GM11168 (cell line): ENCODE data around the gene LCA5L.
"Not testable (repeated sequence)": the region's sequence is repeated elsewhere in the genome, so short reads cannot be mapped to it uniquely, and the experiment has no call there.

Source experiments
- in situ Hi-C: fragments of 300-500 bp; cut with MboI; formaldehyde crosslinking; loops from one replicate; pipeline ENCODE4 v1.12.0; 2022; ENCODE audit warnings: low sequenced_read_pairs; ENCODE audit not compliant: unreplicated experiment

Gene LCA5L

DNA sequence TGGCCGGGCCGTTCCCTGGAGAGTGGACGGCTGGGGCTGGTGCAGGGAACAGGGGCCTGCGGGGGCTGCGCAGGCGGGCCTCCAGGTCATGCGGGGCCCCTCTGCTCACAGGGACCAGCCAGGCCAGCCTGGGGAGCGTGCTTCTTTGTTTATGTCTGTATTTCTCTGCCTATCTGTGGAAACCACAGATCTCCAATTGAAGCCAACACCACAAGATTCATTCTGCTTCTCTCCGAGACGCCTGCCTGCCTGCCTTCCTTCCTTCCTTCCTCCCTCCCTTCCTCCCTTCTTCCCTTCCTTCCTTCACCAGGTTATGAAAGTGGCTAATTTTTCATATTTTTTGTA is 56.8 kb downstream of the LCA5L start:
- in situ Hi-C loops: no loop called here

DNA sequence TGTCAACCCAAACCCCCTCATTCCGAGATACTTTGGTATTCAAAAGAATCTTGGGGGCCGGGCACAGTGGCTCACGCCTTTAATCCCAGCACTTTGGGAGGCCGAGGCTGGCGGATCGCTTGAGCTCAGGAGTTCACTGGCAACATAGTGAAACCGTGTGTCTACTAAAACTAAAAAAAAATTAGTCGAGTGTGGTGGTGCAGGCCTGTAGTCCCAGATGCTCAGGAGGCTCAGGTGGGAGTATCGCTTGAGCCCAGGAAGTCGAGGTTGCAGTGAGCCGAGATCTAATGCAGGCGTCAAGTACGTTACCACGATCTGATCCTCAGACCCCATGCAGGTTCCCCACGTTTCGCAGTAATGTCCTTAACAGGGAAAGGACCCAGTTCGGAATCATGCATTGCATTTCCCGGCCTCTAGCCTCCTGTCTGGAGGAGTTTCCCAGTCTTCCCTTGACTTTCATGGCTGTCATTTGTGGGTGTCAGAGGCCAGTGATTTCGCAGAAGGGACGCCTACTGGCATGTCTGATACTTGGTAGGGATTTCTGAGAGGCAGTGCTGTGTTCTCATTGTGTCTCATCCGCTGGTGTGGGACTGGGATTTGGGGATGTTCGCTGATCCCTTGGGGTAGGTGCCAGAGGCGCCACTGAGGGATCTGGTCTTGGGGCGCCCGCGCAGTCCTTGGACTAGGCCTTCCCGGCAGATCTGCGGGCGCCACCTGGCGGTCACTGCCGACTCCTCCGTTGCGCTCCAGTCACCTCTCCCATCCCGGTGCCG is 57.4 kb downstream of the LCA5L start:
- in situ Hi-C loops: no loop called here

DNA sequence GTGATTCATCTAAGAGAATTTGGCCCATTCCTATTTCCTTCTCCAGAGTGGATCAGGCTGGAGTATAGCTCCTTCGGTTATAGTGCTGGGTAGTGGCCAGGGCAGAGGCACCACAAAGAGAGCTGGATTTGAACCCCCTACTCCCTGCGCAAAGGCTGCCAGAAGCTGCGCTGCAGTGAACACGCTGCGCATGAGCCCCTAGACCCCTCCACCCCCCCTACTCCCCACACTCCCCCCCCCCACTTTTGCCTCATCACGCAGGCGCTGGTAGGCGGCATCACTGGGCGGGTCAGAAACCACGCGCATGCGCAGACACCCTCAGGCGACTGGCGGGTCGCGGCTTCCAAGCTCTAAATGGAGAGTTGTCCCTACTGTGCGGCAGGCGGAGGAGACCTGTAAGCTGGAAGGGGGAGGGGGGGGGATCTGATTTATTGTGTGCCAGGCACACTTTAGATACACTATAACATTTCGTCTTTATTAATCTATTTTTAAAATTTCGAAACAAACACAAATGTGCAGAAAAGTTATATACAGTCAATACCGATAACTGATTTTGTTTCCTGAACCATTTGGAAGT is 58.0 kb downstream of the LCA5L start:
- in situ Hi-C loops: no loop called here

DNA sequence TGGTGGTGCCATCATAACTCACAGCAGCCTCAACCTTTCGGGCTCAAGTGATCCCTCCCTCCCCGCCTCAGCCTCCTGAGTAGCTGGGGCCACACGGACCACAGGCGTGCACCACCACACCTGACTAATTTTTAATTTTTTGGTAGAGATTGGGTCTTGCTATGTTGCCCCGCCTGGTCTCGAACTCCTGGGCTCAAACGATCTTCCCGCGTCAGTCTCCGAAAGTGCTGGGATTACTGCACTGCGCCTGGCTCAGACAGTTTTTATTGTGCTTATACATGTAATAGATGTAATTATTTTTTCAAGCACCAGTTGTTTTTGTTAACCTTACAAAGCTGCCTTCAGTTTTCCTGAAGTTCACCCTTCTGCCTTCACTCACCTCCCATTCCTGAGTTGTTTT is 58.7 kb downstream of the LCA5L start:
- in situ Hi-C loops: no loop called here

DNA sequence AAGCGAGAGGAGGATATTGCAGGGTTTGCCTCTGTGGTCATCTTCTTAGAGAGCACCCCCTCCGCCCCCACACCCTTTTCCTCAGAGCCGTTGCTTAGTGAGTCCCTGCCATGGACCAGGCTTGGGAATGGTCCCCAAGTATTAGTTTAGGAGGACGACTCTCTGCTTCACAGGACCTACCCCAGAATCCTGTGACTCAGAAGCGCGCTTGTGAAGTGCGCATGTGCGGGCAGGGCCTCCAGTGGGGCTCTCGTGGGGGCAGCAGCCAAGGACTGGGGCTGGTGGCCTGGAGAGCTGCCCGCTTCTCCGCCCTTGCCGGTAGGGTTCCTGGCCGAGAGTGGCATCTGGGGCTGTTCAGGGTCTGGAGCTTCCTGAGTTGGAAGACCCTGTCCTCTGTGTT is 59.4 kb downstream of the LCA5L start:
- in situ Hi-C loops: no loop called here

DNA sequence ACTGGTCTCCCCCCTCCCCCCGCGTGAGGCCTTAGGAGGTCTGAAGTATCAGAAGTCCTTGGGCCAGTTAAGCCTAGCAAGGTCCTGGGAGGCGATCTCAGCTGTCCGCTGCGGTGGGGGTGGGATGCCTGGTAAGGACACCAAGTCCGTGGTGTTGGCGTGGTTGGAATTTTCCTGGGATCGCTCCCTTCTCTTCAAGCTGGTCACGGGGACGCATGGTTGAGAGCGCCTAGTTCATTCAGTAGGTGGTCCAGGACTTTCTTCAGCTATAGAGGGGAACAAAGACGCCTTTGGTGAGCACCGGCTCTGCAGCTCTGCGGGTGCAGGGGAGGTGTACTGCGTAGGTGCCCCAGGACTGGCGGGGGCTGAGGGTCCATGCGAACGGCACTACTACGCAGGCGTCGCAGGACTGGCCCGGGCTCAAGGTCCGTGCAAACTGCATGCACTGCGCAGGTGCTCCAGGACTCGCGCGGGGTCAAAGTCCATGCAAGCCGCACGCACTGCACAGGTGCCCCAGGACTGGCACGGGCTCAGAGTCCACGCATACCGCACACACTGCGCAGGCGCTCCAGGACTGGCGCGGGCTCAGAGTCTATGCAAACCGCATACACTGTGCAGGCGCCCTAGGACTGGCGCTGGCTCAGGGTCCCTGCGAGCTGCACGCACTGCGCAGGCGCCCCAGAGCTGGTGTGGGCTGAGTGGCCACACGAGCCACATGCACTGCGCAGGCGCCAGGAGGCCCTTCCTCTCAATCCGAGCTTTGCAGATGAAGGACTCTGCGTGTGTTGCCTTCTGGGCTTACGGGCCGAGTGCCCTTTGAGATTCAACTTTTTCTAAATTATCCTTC is 60.1 kb downstream of the LCA5L start:
- in situ Hi-C loops: no loop called here

DNA sequence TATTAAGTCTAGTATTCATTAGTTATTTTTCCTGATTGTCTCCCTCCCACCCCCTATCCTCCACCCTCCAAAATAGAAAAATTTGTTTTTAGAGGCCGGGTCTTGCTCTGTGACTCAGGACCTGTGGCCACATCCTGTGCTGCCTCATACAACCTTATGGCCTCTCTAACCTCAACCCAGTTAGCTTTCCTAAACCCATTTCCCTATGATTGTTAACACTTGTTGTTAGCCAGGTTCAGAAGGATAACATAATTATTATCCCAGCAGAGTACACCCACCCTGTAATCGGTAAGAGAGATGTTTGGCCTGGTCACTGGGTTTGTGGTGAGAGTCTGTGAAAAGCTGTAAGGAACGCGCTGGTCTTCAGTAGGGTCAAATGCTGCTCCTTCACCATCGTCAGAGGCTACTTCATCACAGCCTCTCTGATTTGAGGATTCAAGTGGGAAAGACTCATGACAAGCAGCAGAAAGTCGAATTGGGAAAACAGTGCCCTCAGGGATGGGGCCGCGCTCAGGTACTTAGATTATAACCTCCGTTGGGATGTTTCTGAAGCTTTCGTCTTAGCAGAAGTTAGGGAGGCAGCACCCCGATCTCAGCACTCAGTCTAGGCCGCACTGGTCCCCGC is 60.8 kb downstream of the LCA5L start:
- in situ Hi-C loops: no loop called here

DNA sequence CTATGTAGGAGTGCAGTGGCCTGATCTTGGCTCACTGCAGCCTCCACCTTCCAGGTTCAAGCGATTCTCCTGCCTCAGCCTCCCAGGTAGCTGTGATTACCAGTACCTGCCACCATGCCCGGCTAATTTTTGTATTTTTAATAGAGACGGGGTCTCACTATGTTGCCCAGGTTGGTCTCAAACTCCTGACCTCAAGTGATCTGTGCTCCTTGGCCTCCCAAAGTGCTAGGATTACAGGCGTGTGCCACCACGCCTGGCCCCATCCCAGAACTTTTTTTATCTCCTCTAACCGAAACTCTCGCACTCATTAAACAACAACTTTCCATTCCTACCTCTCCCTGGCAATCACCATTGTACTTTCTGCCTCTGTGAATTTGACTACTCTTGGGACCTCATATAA is 63.5 kb downstream of the LCA5L start:
- in situ Hi-C loops: not testable (repeated sequence)

DNA sequence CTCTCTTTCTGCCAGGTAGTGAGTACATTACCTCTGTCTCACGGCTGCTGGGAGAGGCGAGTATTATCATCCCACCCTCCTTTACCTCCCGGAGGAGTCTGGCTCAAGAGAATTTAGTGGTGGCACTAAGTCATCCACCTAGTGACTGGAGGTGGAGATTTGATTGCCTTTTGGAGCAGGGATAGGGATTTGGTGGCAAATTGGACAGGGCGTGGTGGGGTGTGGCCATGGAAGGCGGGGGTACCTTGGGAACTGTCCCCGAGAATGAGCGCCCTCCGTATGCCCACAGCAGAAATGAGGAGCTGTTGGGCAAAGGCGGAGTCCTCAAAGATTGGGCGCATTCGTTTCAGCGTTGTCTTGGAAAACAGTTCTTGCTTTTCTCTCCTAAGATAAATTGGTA is 64.6 kb downstream of the LCA5L start:
- in situ Hi-C loops: no loop called here

DNA sequence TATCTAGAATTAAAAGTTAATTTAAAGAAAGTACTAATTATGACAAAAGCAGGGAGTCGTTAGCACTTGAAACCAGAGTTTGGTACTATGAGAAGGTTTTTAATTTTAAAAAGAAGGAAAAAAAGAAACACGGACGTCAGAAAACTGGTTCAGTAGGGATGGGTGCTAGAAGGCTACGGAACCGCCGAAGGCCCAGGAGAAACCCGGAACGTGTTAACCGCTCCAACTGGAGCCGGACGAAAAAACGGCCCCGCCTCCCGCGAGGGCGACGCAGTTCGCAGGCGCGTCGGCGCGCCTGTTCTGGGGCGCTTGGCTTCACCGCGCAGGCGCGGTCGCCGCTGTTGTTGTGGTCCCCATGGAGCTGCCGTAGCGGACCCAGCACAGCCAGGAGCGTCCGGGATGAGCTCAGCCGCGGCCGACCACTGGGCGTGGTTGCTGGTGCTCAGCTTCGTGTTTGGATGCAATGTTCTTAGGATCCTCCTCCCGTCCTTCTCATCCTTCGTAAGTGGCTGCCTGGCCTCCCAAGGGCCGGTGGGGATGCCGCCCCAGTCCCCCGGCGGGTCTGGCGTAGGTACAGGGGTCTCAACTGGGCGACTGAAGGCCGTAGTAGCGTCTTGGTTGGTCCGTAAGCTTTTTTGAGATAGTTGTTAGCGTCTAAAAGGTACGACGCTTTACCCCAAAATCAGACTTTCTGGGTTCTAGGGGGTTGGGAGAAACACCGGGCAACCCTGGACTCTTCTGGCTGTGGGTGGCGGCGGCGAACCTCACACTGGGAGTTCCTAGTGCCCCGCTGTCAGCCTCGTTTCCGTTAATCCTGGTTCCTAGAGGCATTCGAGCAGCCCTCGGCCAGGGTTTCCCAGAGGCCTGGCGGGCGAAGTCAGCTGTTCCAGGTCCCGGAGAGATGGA is 65.3 kb downstream of the LCA5L start:
- in situ Hi-C loops: no loop called here

DNA sequence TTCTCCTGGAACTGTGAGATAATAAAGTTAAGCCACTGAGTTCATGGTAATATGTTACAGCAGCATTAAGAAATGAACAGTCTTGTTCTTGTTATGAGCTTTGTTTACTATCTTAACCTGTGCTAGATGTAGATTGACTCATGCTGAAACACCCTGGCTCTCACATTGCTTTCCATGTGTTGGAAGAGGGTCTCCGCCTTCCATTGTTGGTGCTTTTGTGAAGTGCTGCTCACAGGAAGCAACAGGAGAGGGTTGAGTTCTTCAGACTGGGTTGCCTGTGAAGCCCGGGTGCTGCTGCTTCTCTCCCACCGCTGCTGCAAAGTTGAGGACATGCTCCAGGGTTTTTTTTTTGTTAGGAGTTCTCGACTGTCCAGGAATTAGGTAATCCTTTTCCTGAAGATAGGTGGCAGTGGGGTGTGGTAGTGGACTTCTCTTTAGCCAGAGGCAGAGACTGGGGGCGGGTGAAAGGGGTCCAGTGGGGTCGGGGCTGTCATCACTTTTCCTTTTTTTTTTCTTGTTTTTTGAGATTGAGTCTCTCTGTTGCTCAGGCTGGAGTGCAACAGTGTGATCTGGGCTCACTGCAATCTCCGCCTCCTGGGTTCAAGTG is 68.0 kb downstream of the LCA5L start:
- in situ Hi-C loops: no loop called here

DNA sequence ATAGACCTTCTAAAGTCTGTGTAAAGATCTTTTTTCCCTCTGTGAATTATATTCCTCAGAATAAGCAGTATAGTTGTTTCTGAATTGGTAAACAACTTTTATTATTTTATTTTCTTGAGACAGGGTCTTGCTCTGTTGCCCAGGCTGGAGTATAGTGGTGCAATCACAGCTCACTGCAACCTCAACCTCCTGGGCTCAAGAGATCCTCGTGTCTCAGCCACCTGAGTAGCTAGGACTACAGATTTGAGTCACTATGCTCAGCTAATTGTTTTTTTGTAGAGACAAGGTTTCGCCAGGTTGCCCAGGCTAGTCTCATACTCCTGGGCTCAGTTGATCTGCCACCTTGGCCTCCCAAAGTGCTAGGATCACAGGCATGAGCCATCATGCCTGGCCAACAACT is 70.1 kb downstream of the LCA5L start:
- in situ Hi-C loops: no loop called here

DNA sequence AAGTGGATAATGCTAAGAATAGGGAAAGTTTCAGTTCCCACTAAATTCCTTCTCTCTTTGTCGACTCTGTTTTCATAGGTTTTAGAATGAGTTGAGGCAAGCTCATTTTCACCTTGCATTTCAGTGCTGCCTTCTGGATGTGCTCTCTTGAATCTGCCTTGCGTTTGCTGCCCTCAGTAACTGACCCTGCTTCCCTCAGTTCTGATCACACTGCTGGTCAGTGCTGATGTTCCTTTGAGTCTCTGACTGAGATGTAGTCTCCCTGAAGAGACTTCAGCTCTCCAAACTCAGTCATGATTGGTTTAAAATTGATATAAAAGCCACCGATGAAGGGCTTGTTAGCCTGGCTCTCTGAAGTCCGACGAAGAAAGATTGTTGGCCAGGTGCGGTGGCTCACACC is 71.5 kb downstream of the LCA5L start:
- in situ Hi-C loops: no loop called here

DNA sequence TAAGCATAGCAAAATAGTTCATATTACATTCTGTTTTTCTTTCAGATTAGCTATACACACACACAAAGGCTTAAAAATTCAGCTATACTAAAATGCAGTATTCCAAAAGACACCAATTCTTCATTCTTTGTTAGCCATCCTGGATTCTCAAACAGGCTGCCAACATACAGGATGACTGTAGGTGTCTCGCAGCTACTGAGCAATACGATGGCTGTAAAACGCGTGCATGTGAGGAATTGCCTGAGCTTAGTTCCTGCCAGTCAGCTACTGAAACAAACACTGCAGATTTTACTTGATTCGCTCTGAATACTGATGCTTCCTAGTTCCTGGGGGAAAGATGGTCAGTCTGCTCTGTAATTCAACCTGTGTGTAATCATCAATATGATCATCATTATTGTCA is 71.9 kb downstream of the LCA5L start:
- in situ Hi-C loops: no loop called here

DNA sequence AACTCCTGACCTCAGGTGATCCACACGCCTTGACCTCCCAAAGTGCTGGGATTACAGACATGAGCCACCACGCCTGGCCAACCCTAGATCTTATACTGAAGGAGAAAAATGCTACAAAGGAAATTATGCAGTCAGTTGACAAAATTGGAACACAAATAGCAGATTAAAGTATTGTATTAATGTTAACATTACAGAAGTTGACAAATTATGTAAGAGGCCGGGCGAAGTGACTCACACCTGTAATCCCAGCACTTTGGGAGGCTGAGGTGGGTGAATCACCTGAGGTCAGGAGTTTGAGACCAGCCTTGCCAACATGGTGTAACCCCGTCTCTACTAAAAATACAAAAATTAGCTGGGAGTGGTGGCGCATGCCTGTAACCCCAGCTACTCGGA is 75.7 kb downstream of the LCA5L start:
- in situ Hi-C loops: not testable (repeated sequence)

DNA sequence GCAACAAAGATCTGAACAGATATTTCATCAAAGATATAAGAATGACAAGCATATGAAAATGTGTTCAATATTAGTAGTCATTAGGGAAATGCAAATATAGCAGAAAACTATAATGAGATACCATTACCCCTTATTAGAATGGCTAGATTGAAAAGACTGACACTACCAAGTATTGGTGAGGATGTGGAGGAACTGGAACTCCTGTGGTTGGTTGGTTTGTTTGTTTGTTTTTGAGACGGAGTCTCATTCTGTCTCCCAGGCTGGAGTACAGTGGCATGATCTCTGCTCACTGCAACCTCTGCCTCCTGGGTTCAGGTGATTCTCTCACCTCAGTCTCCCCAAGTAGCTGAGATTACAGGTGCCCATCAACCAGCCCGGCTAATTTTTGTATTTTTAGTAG is 77.8 kb downstream of the LCA5L start:
- in situ Hi-C loops: no loop called here

DNA sequence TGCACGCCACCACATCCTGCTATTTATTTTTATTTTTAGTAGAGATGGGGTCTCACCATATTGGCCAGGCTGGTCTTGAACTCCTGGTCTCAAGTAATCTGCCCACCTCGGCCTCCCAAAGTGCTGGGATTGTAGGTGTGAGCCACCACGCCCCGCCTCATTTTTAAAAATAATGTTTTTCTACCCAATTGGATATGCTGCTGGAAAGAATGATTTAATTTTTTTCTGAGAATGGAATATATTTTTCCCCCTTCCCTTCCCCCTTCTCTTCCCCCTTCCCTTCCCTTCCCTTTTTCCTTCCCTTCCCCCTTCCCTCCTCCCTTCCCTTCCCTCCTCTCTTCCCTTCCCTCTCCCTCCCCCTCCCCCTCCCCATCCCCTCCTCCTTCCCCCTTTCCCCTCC is 79.0 kb downstream of the LCA5L start:
- in situ Hi-C loops: no loop called here

DNA sequence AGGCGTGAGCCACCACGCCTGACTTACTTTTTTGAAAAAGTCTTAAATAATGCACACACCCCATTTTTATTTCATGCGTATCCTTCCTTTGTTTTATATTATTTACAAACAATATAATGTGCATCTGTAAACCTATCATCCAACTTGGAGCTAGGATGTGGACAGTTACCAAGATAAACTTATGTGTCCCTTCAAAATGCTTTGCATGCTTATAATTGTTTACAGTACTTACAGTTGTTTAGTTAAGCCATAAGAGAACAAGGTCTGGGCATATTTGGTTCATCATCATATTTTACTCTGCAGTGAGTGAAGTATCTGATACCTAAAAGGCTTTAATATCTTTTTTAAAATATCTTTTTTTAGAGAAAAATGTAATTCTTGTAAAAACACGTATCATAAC is 80.6 kb downstream of the LCA5L start:
- in situ Hi-C loops: no loop called here
